Lower leg skin (tissue), 3 donors: Measurements from ENCODE around the gene CREB3L1.

Source experiments
- POLR2A ChIP-seq, 2 donors: fragments of 450-650 bp; IDR thresholded peaks; one replicate each; pipeline ENCODE4 v1.6.1; 2016 to 2017; ENCODE audit warnings: antibody characterized with exemption in 2 of 2, mild to moderate bottlenecking in 1 of 2, moderate library complexity in 1 of 2
- TF ChIP-seq, protein P1 (sequence below), 3 donors: fragments of 450-650 bp; IDR thresholded peaks; one replicate each; pipeline ENCODE4 v1.5.1; 2016; ENCODE audit warnings: antibody characterized with exemption in 3 of 3, mild to moderate bottlenecking in 3 of 3, moderate library complexity in 2 of 3

DNA sequence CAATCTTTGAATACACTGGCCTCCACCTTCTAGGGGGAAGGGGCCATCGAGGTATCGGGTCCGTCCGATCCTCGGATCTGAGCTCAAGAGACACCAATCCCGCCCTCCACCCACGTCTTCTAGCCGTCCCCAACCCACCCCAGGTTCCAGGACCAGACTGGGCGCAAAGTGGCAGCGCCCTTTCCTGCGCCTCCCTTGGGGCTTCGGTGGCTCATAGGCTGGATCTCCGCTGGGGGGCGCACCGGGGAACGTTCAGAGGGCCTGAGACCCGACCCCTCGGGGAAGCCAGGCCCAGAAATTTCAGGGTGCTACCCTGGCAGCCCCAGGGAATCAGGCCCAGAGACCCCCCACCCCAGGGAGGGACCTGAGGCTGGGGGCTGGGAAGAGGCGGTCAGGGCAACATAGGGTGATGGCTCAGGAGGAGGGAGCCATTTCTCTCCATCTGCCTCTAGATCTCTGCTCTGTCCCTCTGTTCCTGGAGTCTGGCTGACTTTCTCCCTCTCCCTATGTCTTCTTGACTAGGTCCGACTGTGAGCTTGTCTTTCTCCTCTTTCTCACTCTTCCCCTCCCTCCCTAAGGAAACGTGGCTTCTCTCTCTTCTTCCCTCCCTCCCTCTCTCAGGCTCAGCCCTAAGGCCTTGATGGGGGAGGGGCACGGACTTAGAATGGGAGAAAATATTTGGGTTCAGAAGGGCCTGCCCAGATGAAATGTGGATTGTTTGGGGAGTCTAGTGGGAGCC lies 1.1 kb downstream of the CREB3L1 start:
- TF ChIP-seq, protein P1, sequence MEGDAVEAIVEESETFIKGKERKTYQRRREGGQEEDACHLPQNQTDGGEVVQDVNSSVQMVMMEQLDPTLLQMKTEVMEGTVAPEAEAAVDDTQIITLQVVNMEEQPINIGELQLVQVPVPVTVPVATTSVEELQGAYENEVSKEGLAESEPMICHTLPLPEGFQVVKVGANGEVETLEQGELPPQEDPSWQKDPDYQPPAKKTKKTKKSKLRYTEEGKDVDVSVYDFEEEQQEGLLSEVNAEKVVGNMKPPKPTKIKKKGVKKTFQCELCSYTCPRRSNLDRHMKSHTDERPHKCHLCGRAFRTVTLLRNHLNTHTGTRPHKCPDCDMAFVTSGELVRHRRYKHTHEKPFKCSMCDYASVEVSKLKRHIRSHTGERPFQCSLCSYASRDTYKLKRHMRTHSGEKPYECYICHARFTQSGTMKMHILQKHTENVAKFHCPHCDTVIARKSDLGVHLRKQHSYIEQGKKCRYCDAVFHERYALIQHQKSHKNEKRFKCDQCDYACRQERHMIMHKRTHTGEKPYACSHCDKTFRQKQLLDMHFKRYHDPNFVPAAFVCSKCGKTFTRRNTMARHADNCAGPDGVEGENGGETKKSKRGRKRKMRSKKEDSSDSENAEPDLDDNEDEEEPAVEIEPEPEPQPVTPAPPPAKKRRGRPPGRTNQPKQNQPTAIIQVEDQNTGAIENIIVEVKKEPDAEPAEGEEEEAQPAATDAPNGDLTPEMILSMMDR (IDR thresholded peaks at IDR 0.05) = no peak
- no peak for TF ChIP-seq POLR2A (IDR thresholded peaks at IDR 0.05)
